SU-DHL-6 (cell line): ENCODE results near the gene HTR3C.
"Not testable (repeated sequence)": the region's sequence is repeated elsewhere in the genome, so short reads cannot be mapped to it uniquely, and the experiment has no call there.

Experiments
- H2AFZ ChIP-seq: fragments of 200-600 bp; sonication (generic); 2 replicates; pipeline ENCODE4 v1.6.1; 2014; ENCODE audit warnings: low read depth, mild to moderate bottlenecking, moderate library complexity, mixed read lengths, antibody characterized with exemption, low read length; ENCODE audit not compliant: severe bottlenecking
- H3F3A ChIP-seq: fragments of 200-600 bp; shearing (Covaris generic); 2 replicates; pipeline ENCODE4 v1.6.0; 2016; ENCODE audit warnings: antibody characterized with exemption, mild to moderate bottlenecking; ENCODE audit not compliant: insufficient read depth
- H3K27ac ChIP-seq: fragments of 200-600 bp; sonication (generic); 2 replicates; pipeline ENCODE4 v1.5.1; 2016; ENCODE audit warnings: low read depth, mild to moderate bottlenecking, low read length, moderate library complexity, mixed read lengths
- H3K27me3 ChIP-seq: fragments of 200-600 bp; sonication (generic), shearing (Covaris generic); 2 replicates; pipeline ENCODE4 v1.6.0; 2014; ENCODE audit warnings: mild to moderate bottlenecking, low read length
- H3K36me3 ChIP-seq: fragments of 200-600 bp; sonication (generic); 2 replicates; pipeline ENCODE4 v1.6.1; 2014; ENCODE audit warnings: mild to moderate bottlenecking, low read length, mixed read lengths
- H3K4me2 ChIP-seq: fragments of 300-600, 200-600 bp; shearing (Covaris generic), sonication (generic); 2 replicates; pipeline ENCODE4 v1.6.0; 2014; ENCODE audit warnings: low read length, low read depth, mild to moderate bottlenecking; ENCODE audit not compliant: poor library complexity, severe bottlenecking
- H3K4me3 ChIP-seq: fragments of 200-600 bp; sonication (generic); 2 replicates; pipeline ENCODE4 v1.5.1; 2014; ENCODE audit warnings: antibody characterized with exemption, low read length, mild to moderate bottlenecking, mixed read lengths; ENCODE audit not compliant: insufficient read depth, poor library complexity, severe bottlenecking
- H3K79me2 ChIP-seq: fragments of 200-600 bp; sonication (generic); 2 replicates; pipeline ENCODE4 v1.6.1; 2014; ENCODE audit warnings: mild to moderate bottlenecking, low read length, moderate library complexity; ENCODE audit not compliant: insufficient read depth
- H3K9ac ChIP-seq: fragments of 200-600 bp; sonication (generic); 2 replicates; pipeline ENCODE4 v1.7.0; 2014; ENCODE audit warnings: mild to moderate bottlenecking, low read length
- H3K9me2 ChIP-seq: fragments of 200-600 bp; sonication (generic); replicated peaks from 2 replicates; pipeline ENCODE4 v1.6.1; 2014; ENCODE audit warnings: low read length; ENCODE audit not compliant: insufficient read depth
- H3K9me3 ChIP-seq: fragments of 200-600 bp; sonication (generic); 2 replicates; pipeline ENCODE4 v1.6.1; 2014; ENCODE audit warnings: low read length, mixed read lengths; ENCODE audit not compliant: insufficient read depth
- H4K20me1 ChIP-seq: fragments of 200-600 bp; sonication (generic); 2 replicates; pipeline ENCODE4 v1.6.1; 2014; ENCODE audit warnings: low read depth, mild to moderate bottlenecking, antibody characterized with exemption, low read length, moderate library complexity, mixed read lengths
- EZH2phosphoT487 ChIP-seq: fragments of 200-600 bp; sonication (generic), shearing (Covaris generic); conservative IDR thresholded peaks from 2 replicates; pipeline ENCODE4 v1.6.1; 2018; ENCODE audit warnings: mild to moderate bottlenecking, antibody characterized with exemption, low read length, moderate library complexity, mixed read lengths
- TF ChIP-seq, protein P1 (sequence below): fragments of 200-600 bp; sonication (generic); IDR thresholded peaks from one replicate; pipeline ENCODE4 v1.5.1; 2017; ENCODE audit warnings: antibody characterized with exemption, mild to moderate bottlenecking, low read length, moderate library complexity; ENCODE audit not compliant: insufficient read depth, poor library complexity, severe bottlenecking

Gene HTR3C

DNA sequence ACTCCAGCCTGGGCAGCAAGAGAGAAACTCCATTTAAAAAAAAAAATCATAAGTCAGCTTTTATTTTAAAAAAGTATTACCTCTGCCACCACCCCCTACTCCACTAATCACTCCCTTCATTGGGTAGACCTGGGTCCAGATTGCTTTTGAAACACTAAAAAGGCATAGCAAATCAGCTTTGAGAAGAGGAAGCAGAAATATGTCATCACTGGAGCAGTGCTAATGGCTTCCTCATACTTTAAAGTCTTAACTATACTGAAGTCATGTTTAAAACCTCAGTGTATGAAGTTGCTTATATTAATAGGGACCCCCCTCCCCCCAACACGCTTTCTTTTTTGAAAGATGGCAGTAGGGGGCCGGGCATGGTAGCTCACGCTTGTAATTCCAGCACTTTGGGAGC lies 22.3 kb upstream of the HTR3C start:
- H3K27me3 ChIP-seq = no peaks in the 10 kb centered on the region
- no peak overlapping the region for H3K4me3 ChIP-seq
- no peaks in the 10 kb centered on the region for H3K9me3 ChIP-seq
- H3K9me2 ChIP-seq = no peaks in the 10 kb centered on the region
- no peaks in the 10 kb centered on the region for H3K36me3 ChIP-seq
- no peak overlapping the region for H3K9ac ChIP-seq
- TF ChIP-seq EZH2phosphoT487 = no peak
- TF ChIP-seq, protein P1, sequence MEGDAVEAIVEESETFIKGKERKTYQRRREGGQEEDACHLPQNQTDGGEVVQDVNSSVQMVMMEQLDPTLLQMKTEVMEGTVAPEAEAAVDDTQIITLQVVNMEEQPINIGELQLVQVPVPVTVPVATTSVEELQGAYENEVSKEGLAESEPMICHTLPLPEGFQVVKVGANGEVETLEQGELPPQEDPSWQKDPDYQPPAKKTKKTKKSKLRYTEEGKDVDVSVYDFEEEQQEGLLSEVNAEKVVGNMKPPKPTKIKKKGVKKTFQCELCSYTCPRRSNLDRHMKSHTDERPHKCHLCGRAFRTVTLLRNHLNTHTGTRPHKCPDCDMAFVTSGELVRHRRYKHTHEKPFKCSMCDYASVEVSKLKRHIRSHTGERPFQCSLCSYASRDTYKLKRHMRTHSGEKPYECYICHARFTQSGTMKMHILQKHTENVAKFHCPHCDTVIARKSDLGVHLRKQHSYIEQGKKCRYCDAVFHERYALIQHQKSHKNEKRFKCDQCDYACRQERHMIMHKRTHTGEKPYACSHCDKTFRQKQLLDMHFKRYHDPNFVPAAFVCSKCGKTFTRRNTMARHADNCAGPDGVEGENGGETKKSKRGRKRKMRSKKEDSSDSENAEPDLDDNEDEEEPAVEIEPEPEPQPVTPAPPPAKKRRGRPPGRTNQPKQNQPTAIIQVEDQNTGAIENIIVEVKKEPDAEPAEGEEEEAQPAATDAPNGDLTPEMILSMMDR = no peak
- H4K20me1 ChIP-seq = no peaks in the 10 kb centered on the region
- H3K79me2 ChIP-seq = no peaks in the 10 kb centered on the region
- no peak overlapping the region for H2AFZ ChIP-seq
- H3F3A ChIP-seq = no peaks in the 10 kb centered on the region
- H3K4me2 ChIP-seq = no peak overlapping the region
- no peak overlapping the region for H3K27ac ChIP-seq

DNA sequence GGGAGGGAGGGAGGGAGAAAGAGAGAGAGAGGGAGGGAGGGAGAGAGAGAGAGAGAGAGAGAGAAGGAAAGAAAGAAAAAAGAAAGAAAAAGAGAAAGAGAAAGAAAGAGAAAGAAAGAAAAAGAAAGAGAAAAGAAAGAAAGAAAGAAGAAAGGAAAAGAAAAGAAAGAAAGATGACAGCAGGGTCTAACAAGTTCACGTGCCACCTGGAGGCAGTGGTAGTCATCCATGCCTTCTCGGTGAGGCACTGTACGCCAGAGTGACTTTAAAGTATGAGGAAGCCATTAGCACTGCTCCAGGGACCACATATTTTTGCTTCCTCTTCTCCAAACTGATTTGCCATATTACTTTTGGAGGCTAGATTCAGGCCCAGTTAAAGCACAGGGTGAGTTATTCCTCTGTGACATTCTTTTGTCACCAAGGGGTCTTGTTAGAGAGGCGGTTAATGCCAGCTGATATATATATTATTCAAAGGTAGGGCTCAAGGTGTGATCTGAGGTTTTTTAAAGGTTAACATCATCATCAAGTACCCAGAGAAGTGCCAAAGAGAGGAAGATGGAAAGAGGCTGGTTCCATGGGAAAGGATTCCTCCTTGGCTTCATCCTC lies 21.6 kb upstream of the HTR3C start, which contains the start of gene HTR3D:
TSS of gene HTR3D (plus strand) at position 556 of the 606 bp plus-strand sequence. CDS start at position 556, 0 bp downstream.
- H3K27me3 ChIP-seq = no peaks in the 10 kb centered on the region
- H3K9me2 ChIP-seq = no peaks in the 10 kb centered on the region
- no peaks in the 10 kb centered on the region for H3K36me3 ChIP-seq
- H2AFZ ChIP-seq = no peak within 1 kb of the TSS
- no peaks in the 10 kb centered on the region for H3F3A ChIP-seq
- TF ChIP-seq, protein P1 = no peak
- TF ChIP-seq EZH2phosphoT487 = no peak
- no peak within 1 kb of the TSS for H3K9ac ChIP-seq
- H3K27ac ChIP-seq = no peak within 1 kb of the TSS
- H3K4me3 ChIP-seq = no peak within 1 kb of the TSS
- no peaks in the 10 kb centered on the region for H3K9me3 ChIP-seq
- H3K4me2 ChIP-seq = no peak within 1 kb of the TSS
- no peaks in the 10 kb centered on the region for H3K79me2 ChIP-seq
- H4K20me1 ChIP-seq = no peaks in the 10 kb centered on the region

DNA sequence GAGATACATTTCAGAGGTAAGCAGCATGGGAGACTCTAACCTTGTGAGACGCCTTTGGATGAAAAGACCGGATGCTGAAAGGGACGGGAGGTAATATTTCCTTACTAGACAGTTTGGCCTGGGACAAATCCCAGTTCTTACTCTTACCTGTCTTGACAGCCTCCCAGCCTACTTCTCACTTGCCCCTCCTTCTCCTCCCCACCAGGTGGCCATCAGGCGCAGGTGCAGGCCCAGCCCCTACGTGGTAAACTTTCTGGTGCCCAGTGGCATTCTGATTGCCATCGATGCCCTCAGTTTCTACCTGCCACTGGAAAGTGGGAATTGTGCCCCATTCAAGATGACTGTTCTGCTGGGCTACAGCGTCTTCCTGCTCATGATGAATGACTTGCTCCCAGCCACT lies 15.0 kb upstream of the HTR3C start:
- H3K9ac ChIP-seq = no peak overlapping the region
- no peak for TF ChIP-seq EZH2phosphoT487
- TF ChIP-seq, protein P1 = no peak
- no peaks in the 10 kb centered on the region for H3K27me3 ChIP-seq
- no peak overlapping the region for H2AFZ ChIP-seq
- no peaks in the 10 kb centered on the region for H3K9me2 ChIP-seq
- no peak overlapping the region for H3K4me2 ChIP-seq
- no peaks in the 10 kb centered on the region for H3K79me2 ChIP-seq
- no peaks in the 10 kb centered on the region for H4K20me1 ChIP-seq
- H3F3A ChIP-seq = no peaks in the 10 kb centered on the region
- H3K27ac ChIP-seq = no peak overlapping the region
- no peaks in the 10 kb centered on the region for H3K9me3 ChIP-seq
- no peaks in the 10 kb centered on the region for H3K36me3 ChIP-seq
- H3K4me3 ChIP-seq = no peak overlapping the region

DNA sequence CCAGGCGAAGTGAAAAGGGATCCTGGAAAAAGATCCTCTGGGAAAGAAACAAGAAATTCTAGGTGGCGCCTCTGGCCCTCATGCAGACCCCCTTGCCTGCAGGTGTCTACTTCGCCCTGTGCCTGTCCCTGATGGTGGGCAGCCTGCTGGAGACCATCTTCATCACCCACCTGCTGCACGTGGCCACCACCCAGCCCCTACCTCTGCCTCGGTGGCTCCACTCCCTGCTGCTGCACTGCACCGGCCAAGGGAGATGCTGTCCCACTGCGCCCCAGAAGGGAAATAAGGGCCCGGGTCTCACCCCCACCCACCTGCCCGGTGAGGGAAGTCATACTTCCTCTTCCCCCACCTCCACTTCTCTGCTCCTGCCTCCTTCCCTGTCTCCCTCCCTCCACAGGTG lies 14.5 kb upstream of the HTR3C start:
- H3K27me3 ChIP-seq, H3K9ac ChIP-seq, H3K36me3 ChIP-seq, H2AFZ ChIP-seq, H3K9me3 ChIP-seq, H3K4me2 ChIP-seq, H4K20me1 ChIP-seq, H3K27ac ChIP-seq, H3K4me3 ChIP-seq, H3F3A ChIP-seq, H3K9me2 ChIP-seq, H3K79me2 ChIP-seq: not testable (repeated sequence)
